Activated effector memory CD4-positive, alpha-beta T cell treated with anti-CD3 and anti-CD28 coated beads, Interleukin-2, amount 50 U/mL, for 16 hours (primary cell): ENCODE data around the gene MLF2.
"Not testable (repeated sequence)": the region's sequence is repeated elsewhere in the genome, so short reads cannot be mapped to it uniquely, and the experiment has no call there.

Experiments used
- DNase-seq: peaks from one replicate; pipeline ENCODE4 v3.0.0-alpha.2; 2020

MLF2 gene

GRCh38 chr12:6764011-6764828 lies 11.3 kb upstream of the MLF2 start:
- peak; percentile 76 for DNase-seq

- no peak for DNase-seq
These were observed 10.4 kb upstream of the MLF2 start for GRCh38 chr12:6763380-6763779.

- no peak for DNase-seq
These were observed 6.8 kb upstream of the MLF2 start for GRCh38 chr12:6759741-6760140.

- DNase-seq: no peak
These were observed 5.7 kb upstream of the MLF2 start for GRCh38 chr12:6758506-6759095.

GRCh38 chr12:6757028-6757690 lies 4.2 kb upstream of the MLF2 start:
- DNase-seq: no peak

GRCh38 chr12:6754411-6754810 lies 1.5 kb upstream of the MLF2 start:
- no peak for DNase-seq

GRCh38 chr12:6753772-6754356 lies 923 bp upstream of the MLF2 start:
- DNase-seq: no peak

GRCh38 chr12:6752167-6752920 lies 597 bp downstream of the MLF2 start:
- DNase-seq: no peak

GRCh38 chr12:6751767-6752166 lies 1.2 kb downstream of the MLF2 start:
- no peak for DNase-seq

GRCh38 chr12:6750506-6750905 lies 2.4 kb downstream of the MLF2 start:
- no peak for DNase-seq

GRCh38 chr12:6748761-6749160 lies 4.2 kb downstream of the MLF2 start:
- DNase-seq: no peak

- DNase-seq: no peak
These were observed 5.7 kb downstream of the MLF2 start for GRCh38 chr12:6747216-6747615.

- no peak for DNase-seq
These were observed 7.0 kb downstream of the MLF2 start for GRCh38 chr12:6745741-6746525.

- DNase-seq: not testable (repeated sequence)
These were observed 9.6 kb downstream of the MLF2 start for GRCh38 chr12:6743300-6743699.

GRCh38 chr12:6742834-6743233 lies 10.1 kb downstream of the MLF2 start:
- no peak for DNase-seq

GRCh38 chr12:6742080-6742479 lies 10.9 kb downstream of the MLF2 start:
- not testable (repeated sequence) for DNase-seq

- DNase-seq: no peak
These were observed 16.2 kb downstream of the MLF2 start for GRCh38 chr12:6736754-6737153.

GRCh38 chr12:6735448-6736191 lies 17.3 kb downstream of the MLF2 start:
- DNase-seq: peak; percentile 75

- no peak for DNase-seq
These were observed 18.2 kb downstream of the MLF2 start for GRCh38 chr12:6734506-6735387.

GRCh38 chr12:6730169-6730568 lies 22.8 kb downstream of the MLF2 start:
- DNase-seq: no peak
